Erythroblast (primary cell): Measurements from ENCODE around the gene WDR45.

Experiments used
- GATA1 ChIP-seq: IDR thresholded peaks from 2 replicates; pipeline ENCODE4 v1.6.1; 2011; ENCODE audit warnings: low read depth, mild to moderate bottlenecking, control low read depth, low read length, moderate library complexity
- POLR2A ChIP-seq: IDR thresholded peaks from 2 replicates; pipeline ENCODE4 v1.6.1; 2011; ENCODE audit warnings: mild to moderate bottlenecking, low read length

GRCh38 chrX:49079489-49080428 is at the start of gene WDR45:
- peak; percentile 78 for TF ChIP-seq POLR2A
- no peak for TF ChIP-seq GATA1
